GM19452 (cell line): ENCODE data around the gene KEAP1.

ENCODE experiments used
- ATAC-seq: cut with Tn5 transposase; IDR thresholded peaks from one replicate; pipeline ENCODE4 v1.9.1; 2021; ENCODE audit not compliant: unreplicated experiment

The KEAP1 gene

DNA sequence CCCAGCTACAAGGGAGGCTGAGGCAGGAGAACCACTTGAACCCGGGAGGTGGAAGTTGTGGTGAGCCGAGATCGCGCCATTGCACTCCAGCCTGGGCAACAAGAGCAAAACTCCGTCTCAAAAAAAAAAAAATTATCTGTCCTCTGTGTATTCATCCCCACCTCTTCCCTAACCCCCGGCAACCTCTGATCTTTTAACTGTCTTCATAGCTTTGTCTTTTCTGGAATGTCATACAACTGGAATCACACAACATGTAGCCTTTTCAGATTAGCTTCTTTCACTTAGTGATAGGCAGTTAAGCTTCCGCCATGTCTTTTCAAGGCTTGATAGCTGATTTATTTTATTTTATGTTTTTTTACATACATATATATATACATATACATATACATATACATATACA lies 22.5 kb upstream of the KEAP1 start:
- no peak for ATAC-seq

DNA sequence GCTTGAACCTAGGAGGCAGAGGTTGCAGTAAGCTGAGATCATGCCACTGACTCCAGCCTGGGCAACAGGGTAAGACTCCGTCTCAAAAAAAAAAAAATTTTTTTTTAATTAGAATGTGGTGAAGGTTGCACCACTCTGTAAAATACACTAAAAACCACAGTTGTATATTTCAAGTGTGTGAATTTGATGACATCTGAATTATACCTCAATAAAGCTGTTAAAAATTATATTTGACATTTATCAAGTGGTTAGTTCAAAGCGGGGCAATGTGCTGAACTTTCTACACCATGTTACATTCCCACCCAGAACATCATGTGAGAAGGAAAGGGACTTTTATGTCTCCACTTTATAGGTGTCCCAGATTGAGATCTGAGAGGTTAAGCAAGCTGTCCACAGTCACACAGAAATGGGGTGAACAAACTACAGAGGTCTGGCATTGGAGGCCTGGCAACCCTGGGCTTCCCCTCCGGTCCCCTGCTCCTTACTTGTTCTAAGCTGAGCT lies 20.0 kb upstream of the KEAP1 start:
- no peak for ATAC-seq

DNA sequence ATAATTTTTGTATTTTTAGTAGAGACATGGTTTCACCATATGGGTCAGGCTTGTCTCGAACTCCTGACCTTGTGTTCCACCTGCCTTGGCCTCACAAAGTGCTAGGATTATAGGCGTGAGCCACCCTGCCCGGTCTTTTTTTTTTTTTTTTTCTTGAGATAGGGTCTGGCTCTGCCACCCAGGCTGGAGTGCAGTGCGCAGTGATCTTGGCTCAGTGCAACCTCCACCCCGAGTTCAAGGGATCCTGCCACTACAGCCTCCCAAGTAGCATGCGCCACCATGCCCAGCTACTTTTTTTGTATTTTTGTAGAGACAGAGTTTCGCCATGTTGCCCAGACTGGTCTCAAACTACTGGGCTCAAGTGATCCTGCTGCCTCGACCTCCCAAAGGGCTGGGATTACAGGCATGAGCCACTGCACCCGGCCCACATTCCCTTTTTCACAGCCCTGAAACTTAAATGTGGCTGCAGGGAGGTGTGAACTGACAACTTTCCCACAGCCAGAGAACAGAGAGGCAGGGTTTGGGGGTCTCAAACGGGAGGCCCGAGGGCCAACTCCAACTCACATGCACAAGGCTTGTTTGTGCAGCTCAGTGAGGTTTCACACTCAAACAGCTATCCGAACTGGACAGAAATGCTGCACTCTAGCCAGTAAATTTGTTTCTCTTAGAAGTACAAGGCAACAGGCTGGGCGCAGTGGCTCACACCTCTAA lies 18.5 kb upstream of the KEAP1 start:
- ATAC-seq: no peak

DNA sequence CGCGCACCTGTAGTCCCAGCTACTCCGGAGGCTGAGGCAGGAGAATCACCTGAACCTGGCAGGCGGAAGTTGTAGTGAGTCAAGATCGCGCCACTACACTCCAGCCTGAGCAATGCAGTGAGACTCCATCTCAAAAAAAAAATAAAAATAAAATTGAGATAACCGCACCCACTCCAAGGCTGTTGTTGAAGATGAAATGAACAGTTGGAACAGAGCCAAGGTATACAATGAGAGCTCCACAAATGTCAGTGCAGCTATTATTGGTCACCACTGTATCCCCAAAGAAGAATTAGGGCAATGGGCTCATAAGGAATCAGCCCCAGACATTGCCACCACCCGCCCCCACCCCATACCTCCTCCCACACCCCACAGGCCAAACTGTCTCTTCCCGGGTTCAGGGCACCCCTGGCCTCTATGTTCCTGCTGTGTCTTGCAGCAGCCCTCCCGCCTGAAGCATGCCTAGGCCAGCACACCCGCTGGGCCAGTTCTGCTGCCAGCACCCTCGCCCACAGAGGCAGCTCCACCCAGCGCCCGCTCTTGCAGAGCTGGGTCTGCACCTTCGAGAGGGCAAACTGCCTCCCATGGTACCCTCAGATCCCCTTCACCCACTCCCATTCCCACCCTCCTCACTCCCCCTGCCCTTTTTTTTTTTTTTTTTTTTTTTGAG lies 17.6 kb upstream of the KEAP1 start:
- ATAC-seq: no peak

DNA sequence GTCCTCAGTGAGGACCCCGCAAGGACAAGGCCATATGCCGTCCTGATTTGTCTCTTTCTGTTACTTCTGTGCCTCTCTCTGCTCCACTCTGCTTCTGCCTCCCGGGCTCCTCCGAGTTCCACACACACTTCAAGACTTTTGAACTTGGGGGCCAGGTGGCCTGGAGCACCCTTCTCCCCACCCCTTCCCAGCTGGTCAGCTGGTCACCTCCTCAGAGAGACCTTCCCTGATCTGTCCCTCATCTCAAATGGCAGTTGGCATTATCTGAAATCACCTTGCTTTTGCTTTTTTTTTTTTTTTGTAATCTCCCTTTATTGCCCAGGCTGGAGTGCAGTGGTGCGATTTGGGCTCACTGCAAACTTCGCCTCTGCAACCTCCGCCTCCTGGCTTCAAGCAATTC lies 16.3 kb upstream of the KEAP1 start:
- no peak for ATAC-seq

DNA sequence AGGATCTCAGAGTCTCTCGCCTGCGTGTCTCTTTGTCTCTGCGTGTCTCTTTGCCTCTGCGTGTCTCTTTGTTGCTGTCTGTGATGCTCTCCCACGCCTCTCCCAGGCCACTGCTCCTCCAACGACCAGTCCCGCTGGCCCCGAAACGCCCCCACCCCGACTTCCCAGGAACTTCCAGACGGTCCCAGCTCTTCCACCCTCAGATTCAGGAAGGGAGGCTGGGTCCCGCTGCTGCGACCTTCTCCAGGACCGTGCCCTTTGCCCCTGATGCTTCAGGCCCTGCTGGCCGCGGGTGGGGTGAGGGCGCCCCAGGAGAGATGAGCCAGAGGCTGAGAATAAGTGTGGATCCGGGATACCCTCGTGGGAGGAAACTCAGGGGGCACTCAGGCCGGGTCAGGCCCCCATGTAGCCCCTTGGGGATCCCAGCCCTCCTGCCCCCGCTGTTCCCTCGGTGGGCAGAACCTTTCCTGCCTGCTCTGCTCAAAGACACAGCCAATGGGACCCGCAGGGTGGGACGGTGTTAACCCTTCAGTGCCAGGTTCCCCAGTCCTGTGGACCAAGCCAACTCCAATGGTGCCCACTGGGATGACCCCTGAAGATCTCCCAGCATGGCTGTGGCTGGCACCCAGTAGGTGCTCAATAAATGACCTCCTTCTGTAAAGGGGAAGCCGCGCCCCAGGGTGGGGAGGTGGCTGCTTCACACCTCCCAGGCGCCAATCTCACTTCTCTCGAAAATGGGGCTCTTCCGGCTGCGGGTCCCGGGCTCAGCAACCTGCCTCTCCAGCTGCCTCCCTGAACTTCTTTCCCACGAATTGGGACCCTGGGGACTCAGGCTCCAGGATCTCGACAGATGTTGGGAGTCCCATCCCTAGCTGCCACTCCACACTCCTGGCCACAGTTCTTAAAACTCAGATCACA lies 15.5 kb upstream of the KEAP1 start:
- ATAC-seq: no peak

DNA sequence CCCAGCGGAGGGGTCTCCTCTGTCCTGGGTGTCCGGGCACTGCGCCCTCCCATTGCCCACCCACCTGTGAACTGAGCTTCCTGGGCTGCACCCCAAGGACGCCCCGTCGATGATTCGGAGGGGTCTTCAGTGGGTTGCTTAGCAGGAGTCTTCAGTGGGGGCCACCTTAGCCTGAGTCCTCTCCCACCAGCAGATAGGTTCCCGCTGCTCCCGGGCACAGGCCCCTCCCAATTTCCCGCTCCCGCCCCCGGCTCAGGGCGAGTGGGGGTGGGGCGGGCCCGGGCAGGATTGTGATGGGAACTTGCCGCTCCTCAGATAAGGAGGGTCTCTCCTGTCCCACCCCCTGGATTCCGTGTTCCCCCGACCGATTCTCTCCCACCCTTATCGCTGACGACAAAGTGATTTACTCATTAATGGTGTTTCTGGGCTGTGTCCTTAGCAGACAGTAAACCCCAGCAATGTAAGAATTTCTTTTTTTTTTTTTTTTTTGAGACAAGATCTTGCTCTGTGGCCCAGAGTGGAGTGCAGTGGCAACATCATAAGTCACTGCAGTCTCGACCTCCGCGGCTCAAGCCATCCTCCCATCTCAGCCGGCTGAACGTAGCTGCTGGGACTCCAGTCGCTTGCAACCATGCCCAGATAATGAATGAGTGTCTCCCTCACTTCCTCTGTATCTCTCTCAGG lies 14.7 kb upstream of the KEAP1 start:
- no peak for ATAC-seq

DNA sequence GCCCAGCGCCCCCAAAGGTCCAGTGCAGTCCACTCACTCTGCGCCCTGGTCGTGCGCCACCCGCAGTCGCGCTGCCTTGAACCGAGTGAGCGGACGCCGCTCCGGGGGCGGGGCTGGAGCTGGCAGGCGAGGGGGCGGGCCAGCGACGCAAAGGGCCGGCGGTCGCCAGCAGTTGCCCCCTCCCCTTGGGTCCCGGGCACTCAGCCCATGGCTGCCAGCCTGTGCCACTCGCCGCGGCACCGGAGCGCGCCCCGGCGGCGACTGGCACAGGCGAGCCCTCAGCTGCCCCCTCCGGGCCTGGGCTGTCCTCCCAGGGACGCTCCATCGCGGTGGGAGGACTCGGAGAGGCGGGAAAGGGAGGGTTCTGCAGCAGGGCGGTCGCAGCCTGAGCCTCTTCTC lies 14.2 kb upstream of the KEAP1 start, which contains the start of gene S1PR5:
TSS of gene S1PR5 (minus strand) at position 87 of the 399 bp plus-strand sequence. CDS start 2,436 bp downstream, outside the sequence.
- ATAC-seq: no peak

DNA sequence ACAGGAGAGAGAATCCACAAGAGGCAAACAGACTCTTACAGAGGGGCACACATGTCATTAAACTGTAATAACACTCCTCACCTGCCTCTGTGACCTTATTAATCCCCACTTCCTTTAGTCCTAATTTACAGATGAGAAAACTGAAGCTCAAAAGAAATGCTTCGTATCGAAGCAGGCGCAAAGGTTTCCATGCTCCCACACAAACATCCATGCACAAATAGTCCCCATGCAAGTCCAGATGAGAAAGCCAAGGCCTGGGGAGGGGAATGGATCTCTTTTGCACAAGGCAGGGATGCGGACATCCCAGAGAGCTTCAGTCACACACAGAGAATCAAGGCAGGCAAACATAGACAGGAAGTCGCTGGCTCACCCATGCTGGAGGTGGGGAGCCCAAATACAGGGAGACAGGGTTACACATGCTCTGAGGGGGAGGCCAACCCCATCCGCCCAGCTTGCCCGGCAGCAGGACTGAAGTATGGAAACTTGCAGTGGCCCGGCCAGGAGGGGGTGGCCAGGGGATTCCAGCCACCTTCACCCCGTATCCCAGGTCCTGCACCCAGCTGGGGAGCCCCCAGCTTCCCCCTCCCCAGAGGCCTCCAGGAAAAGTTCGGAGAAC lies 13.6 kb upstream of the KEAP1 start:
- no peak for ATAC-seq

DNA sequence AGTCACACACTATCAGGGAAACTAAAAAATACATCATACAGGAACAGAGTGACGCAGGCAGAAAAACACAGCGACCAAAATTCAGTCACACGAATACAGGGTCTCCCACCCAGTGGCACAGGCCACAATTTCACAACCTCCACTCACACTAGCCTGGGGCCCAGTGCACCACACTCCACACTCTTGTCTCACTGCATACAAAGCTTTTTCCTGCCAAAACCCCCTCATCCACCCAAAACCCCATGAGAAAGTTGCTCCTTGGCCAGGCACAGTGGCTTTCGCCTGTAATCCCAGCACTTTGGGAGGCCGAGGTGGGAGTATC lies 12.9 kb upstream of the KEAP1 start:
- no peak for ATAC-seq

DNA sequence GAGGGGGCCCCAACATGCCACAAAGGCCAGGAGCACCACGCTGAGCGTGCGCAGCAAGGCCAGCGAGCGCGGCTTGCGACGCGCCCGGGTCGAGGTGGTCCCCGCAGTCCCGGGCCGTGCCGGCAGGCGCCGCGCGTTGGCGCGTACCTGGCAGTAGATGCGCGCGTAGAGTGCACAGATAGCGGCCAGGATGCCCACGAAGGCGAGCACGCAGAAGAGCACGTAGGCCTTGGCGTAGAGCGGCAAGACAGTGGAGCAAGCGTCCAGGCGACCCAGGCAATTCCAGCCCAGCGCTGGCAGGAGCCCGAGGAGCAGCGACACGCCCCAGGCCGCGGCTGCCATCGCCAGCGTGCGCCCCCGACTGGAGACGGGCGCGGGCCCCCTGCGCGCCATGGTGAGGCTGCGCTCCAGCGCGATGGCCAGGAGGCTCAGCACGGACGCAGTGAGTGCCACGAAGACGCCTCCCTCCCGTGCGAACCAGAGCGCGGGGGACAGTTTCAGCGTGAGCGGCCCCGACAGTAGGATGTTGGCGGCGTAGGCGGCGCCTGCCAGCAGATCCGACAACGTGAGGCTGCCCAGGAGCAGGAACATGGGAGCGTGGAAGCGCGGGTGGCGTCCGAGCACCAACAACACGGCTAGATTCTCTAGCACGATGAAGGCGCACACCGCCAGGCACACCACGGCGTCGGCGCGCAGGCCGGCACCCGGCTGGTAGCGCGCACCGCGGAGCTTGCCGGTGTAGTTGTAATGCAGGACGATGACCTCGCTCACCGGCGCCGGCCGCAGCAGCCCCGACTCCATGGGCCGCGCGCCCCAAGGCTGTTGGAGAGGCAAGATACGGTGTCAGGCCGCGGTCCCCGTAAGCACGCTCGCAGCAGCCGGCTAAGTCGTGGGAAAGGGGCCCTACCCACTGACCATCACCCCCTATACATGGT lies 11.3 kb upstream of the KEAP1 start:
- ATAC-seq: no peak

DNA sequence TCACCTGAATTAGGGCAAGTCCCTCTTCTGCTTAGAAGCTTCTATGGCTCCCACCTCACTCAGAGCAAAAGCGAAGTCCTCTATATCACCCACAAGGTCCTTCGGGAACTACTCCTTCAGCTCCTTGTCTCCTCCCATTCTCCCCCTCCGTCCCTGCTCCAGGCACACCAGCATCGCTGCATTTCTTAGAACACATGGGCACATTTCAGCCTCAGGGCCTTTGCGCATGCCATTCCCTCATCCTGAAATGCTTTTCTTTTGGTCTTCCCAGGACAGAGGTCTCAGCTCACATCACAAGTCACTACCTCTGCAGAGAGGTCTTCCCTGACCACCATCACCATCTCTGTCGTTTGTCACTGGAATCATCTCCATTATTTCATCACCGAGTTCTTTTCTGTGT lies 10.1 kb upstream of the KEAP1 start:
- ATAC-seq: no peak

DNA sequence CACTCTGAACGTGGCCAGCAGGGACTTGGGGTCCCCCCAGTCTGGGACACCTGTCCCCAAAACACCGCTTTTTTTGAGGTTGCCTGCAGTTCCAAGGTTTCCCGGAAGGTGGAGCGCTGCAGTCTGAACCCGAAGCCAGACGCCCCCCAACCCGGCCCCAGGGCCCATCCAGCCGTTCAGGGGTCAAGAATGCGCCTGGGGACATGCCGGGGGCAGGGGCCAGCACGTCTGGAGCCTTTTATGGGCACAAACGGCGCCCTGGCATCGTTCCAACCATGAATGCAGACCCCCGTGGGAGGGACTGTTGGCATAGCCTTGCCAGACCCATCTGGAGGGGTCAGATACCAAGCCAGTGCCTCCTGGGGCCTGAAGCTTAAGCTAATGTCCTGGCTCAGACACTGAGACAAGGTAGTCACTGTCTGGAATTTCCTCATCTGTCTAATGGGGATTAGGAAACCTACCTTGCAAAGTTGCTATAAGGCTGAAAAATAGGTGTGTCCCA lies 7.2 kb upstream of the KEAP1 start:
- ATAC-seq: no peak

DNA sequence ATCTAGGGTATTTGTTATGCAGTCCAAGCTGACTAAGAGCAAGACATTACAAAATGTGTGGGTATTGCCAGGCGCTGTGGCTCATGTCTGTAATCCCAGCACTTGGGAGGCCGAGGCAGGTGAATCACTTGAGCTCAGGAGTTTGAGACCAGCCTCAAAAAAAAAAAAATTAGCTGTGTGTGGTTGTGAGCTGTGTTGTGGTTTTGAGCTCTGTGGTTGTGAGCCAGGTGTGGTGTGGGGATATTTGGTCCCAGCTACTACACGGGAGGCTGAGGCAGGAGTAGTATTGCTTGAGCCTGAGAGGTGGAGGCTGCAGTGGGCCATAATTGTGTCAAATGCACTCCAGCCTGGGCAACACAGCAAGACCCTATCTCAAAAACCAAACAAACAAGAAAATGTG lies 5.6 kb upstream of the KEAP1 start:
- no peak for ATAC-seq

DNA sequence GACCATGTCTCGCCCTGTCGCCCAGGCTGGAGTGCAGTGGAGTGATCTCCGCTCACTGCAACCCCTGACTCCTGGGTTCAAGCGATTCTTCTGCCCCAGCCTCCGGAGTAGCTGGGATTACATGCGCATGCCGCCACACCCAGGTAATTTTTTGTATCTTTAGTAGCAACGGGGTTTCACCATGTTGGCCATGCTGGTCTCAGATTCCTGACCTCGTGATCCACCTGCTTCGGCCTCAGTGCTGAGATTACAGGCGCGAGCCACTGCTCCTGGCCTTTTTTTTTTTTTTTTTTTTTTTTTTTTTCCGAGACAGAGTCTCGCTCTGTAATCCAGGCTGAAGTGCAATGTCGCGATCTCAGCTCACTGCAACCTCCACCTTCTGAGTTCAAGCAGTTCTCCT lies 4.9 kb upstream of the KEAP1 start:
- ATAC-seq: no peak

DNA sequence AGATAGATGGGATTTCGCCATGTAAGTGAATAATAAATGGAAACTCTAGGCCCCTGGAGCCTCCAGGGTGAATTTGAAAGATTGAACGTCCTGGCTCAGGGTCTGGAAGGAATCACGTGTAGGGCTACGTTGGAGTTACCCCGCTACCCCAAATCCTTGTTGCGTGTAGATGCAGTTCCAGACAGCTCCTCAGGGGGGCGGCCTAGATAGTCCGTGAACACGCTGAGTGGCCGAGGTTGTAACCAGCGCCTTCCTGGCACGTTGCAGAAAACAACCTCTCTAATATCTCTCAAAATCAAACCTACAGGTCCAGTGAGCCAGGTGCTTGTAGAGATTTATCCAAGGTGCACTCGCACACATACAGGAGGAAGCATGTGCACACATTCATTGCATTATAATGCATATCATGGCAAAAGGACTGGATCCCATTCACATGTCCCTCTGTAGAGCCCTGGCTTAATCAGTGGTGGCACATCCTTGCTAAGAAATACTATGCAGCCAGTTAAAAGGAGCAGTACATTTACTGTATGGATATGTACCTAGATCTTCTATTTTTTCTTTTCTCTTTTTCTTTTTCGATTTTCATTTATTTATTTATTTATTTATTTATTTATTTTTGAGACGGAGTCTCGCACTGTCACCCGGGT lies 2.5 kb upstream of the KEAP1 start:
- ATAC-seq: no peak

DNA sequence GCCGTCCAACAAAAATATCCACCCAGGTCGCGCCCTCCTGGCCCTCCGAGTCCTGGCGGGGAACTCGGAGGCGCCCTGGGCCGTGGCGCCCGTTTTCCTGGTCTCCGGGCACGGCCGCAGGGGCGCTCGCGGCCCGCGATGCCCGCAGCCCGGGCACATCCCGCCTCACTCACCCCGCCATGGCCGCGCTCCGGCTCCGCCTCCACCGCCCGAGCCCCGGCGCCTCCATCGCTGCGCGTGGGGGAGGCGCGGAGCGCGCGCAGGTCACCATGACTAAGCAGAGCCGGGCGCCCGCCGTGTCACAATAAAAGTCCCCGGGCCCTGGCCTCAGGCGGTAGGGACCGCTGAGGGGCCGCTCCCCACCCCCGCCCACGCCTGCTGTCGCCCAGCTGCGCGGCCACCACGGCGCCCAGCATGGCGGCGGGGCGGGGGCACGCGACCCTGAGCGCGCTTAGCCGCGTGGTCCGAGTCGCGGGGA lies 593 bp downstream of the KEAP1 start:
- peak; percentile 69 for ATAC-seq

DNA sequence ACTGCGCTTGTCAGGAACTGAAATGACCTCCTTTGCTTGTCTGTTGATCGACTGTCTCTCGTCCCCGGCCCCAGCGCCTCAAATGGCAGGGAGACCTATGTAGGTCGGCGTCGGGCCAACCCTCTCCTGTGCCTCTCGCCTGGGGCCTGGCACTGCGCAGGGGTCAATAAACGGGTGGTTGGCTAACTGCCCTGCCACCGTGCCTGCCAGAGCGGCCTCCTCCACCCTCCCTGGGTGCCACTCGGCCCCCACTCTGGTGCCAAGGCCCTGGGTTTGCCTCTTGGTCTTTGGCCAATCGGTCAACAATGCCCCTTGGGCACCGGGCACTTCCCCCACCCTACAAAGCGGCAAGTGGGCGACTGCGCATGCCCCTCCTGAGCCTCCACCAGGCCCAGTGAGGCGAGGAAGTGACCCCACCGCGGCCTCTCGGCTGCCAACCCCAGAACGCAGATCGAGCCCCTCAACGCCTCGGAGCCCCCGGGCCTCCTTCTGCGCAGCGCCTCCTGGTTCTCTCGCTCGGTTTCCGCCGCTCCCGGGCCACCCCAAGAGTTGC lies 1.1 kb downstream of the KEAP1 start:
- ATAC-seq: peak; percentile 43

DNA sequence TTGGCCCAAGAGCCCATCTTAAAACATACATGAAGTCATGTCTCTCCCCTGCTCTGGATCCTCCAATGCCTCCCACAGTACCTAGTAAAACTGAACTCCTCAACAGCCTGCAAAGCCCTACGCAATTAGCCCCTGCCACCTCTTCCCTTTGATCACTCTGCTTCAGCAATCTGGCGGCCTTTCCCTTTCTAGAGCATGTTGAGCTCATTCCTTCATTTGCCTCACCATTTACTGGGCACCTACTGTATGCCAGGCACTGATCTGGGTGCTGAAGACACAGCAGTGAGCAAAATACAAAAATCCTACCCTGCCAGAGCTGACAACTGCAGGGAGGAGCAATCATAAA lies 2.9 kb downstream of the KEAP1 start:
- ATAC-seq: no peak
